Measurements from ENCODE around the gene ZNF701.
A peak's percentile ranks its signal among the peaks of the same experiment; 100 is the strongest.
"Not testable (repeated sequence)": the region's sequence is repeated elsewhere in the genome, so short reads cannot be mapped to it uniquely, and the experiment has no call there.

The ZNF701 gene

GRCh38 chr19:52541608-52542007 lies 28.5 kb upstream of the ZNF701 start:
- peaks cover 4% of the 10 kb centered on the region for H3K36me3 ChIP-seq (ENCODE audit: control insufficient read depth, insufficient read depth, low read length)
- no peak overlapping the region for H3K9ac ChIP-seq (ENCODE audit: low read length)
- no peak overlapping the region for H3K4me3 ChIP-seq (ENCODE audit: low read length)
- no peaks in the 10 kb centered on the region for H3K9me3 ChIP-seq (ENCODE audit: control insufficient read depth, low read length)
- H3K4me1 ChIP-seq (ENCODE audit: control insufficient read depth, insufficient read depth, low read length) = no peaks in the 10 kb centered on the region
- no peaks in the 10 kb centered on the region for H3K27me3 ChIP-seq (ENCODE audit: control insufficient read depth, insufficient read depth, low read length)

GRCh38 chr19:52542541-52542940 lies 27.5 kb upstream of the ZNF701 start:
- H3K9me3 ChIP-seq (ENCODE audit: control insufficient read depth, low read length); H3K4me3 ChIP-seq (ENCODE audit: low read length); H3K9ac ChIP-seq (ENCODE audit: low read length); H3K36me3 ChIP-seq (ENCODE audit: control insufficient read depth, insufficient read depth, low read length); H3K4me1 ChIP-seq (ENCODE audit: control insufficient read depth, insufficient read depth, low read length); H3K27me3 ChIP-seq (ENCODE audit: control insufficient read depth, insufficient read depth, low read length): not testable (repeated sequence)

- no peak overlapping the region for H3K9ac ChIP-seq (ENCODE audit: low read length)
- H3K27me3 ChIP-seq (ENCODE audit: control insufficient read depth, insufficient read depth, low read length) = no peaks in the 10 kb centered on the region
- H3K9me3 ChIP-seq (ENCODE audit: control insufficient read depth, low read length) = no peaks in the 10 kb centered on the region
- no peak overlapping the region for H3K4me3 ChIP-seq (ENCODE audit: low read length)
- H3K4me1 ChIP-seq (ENCODE audit: control insufficient read depth, insufficient read depth, low read length) = no peaks in the 10 kb centered on the region
- H3K36me3 ChIP-seq (ENCODE audit: control insufficient read depth, insufficient read depth, low read length) = peaks cover 4% of the 10 kb centered on the region
Observed at GRCh38 chr19:52542984-52543664, 27.0 kb upstream of the ZNF701 start.

- Histone ChIP-seq H3K4me3 (ENCODE audit: low read length) (no peak overlapping the region), H3K9me3 (ENCODE audit: control insufficient read depth, low read length) (peaks cover 28% of the 10 kb centered on the region)
Observed at GRCh38 chr19:52554216-52554971, 15.7 kb upstream of the ZNF701 start.

GRCh38 chr19:52557231-52557995 lies 12.7 kb upstream of the ZNF701 start:
- H3K4me1 ChIP-seq (ENCODE audit: control insufficient read depth, insufficient read depth, low read length) = no peaks in the 10 kb centered on the region
- peaks cover 30% of the 10 kb centered on the region for H3K9me3 ChIP-seq (ENCODE audit: control insufficient read depth, low read length)
- no peak overlapping the region for H3K4me3 ChIP-seq (ENCODE audit: low read length)
- no peak overlapping the region for H3K9ac ChIP-seq (ENCODE audit: low read length)
- H3K36me3 ChIP-seq (ENCODE audit: control insufficient read depth, insufficient read depth, low read length) = peaks cover 12% of the 10 kb centered on the region
- H3K27me3 ChIP-seq (ENCODE audit: control insufficient read depth, insufficient read depth, low read length) = no peaks in the 10 kb centered on the region

More at GRCh38 chr19:52554216-52554971, 15.7 kb upstream of the ZNF701 start:
- H3K27me3 ChIP-seq (ENCODE audit: control insufficient read depth, insufficient read depth, low read length) = no peaks in the 10 kb centered on the region
- peaks cover 12% of the 10 kb centered on the region for H3K36me3 ChIP-seq (ENCODE audit: control insufficient read depth, insufficient read depth, low read length)
- no peak overlapping the region for H3K9ac ChIP-seq (ENCODE audit: low read length)
- no peaks in the 10 kb centered on the region for H3K4me1 ChIP-seq (ENCODE audit: control insufficient read depth, insufficient read depth, low read length)

GRCh38 chr19:52558732-52559445 lies 11.2 kb upstream of the ZNF701 start:
- H3K4me1 ChIP-seq (ENCODE audit: control insufficient read depth, insufficient read depth, low read length); H3K27me3 ChIP-seq (ENCODE audit: control insufficient read depth, insufficient read depth, low read length); H3K9ac ChIP-seq (ENCODE audit: low read length); H3K4me3 ChIP-seq (ENCODE audit: low read length): not testable (repeated sequence)
- Histone ChIP-seq H3K9me3 (ENCODE audit: control insufficient read depth, low read length) (peaks cover 24% of the 10 kb centered on the region), H3K36me3 (ENCODE audit: control insufficient read depth, insufficient read depth, low read length) (peaks cover 12% of the 10 kb centered on the region)

- H3K36me3 ChIP-seq (ENCODE audit: control insufficient read depth, insufficient read depth, low read length); H3K4me1 ChIP-seq (ENCODE audit: control insufficient read depth, insufficient read depth, low read length); H3K4me3 ChIP-seq (ENCODE audit: low read length); H3K27me3 ChIP-seq (ENCODE audit: control insufficient read depth, insufficient read depth, low read length); H3K9ac ChIP-seq (ENCODE audit: low read length): not testable (repeated sequence)
- H3K9me3 ChIP-seq (ENCODE audit: control insufficient read depth, low read length) = peaks cover 12% of the 10 kb centered on the region
Observed at GRCh38 chr19:52561611-52562010, 8.5 kb upstream of the ZNF701 start.

GRCh38 chr19:52566121-52566520 lies 4.0 kb upstream of the ZNF701 start:
- Histone ChIP-seq H3K9me3 (ENCODE audit: control insufficient read depth, low read length) (no peaks in the 10 kb centered on the region), H3K27me3 (ENCODE audit: control insufficient read depth, insufficient read depth, low read length) (no peaks in the 10 kb centered on the region), H3K9ac (ENCODE audit: low read length) (no peak overlapping the region), H3K4me3 (ENCODE audit: low read length) (no peak overlapping the region), H3K36me3 (ENCODE audit: control insufficient read depth, insufficient read depth, low read length) (no peaks in the 10 kb centered on the region), H3K4me1 (ENCODE audit: control insufficient read depth, insufficient read depth, low read length) (peaks cover 6% of the 10 kb centered on the region)

- H3K4me1 ChIP-seq (ENCODE audit: control insufficient read depth, insufficient read depth, low read length) = peaks cover 9% of the 10 kb centered on the region
- H3K4me3 ChIP-seq (ENCODE audit: low read length) = no peak overlapping the region
- no peaks in the 10 kb centered on the region for H3K9me3 ChIP-seq (ENCODE audit: control insufficient read depth, low read length)
- no peaks in the 10 kb centered on the region for H3K36me3 ChIP-seq (ENCODE audit: control insufficient read depth, insufficient read depth, low read length)
- no peak overlapping the region for H3K9ac ChIP-seq (ENCODE audit: low read length)
- H3K27me3 ChIP-seq (ENCODE audit: control insufficient read depth, insufficient read depth, low read length) = no peaks in the 10 kb centered on the region
Observed at GRCh38 chr19:52566588-52566987, 3.5 kb upstream of the ZNF701 start.

- peaks cover 9% of the 10 kb centered on the region for H3K4me1 ChIP-seq (ENCODE audit: control insufficient read depth, insufficient read depth, low read length)
- H3K27me3 ChIP-seq (ENCODE audit: control insufficient read depth, insufficient read depth, low read length) = no peaks in the 10 kb centered on the region
- H3K9ac ChIP-seq (ENCODE audit: low read length) = no peak overlapping the region
- no peaks in the 10 kb centered on the region for H3K9me3 ChIP-seq (ENCODE audit: control insufficient read depth, low read length)
- no peak overlapping the region for H3K4me3 ChIP-seq (ENCODE audit: low read length)
- H3K36me3 ChIP-seq (ENCODE audit: control insufficient read depth, insufficient read depth, low read length) = no peaks in the 10 kb centered on the region
Observed at GRCh38 chr19:52567921-52568320, 2.2 kb upstream of the ZNF701 start.

GRCh38 chr19:52569638-52569999 lies 468 bp upstream of the ZNF701 start:
- not testable (repeated sequence) for H3K36me3 ChIP-seq (ENCODE audit: control insufficient read depth, insufficient read depth, low read length); H3K9me3 ChIP-seq (ENCODE audit: control insufficient read depth, low read length); H3K27me3 ChIP-seq (ENCODE audit: control insufficient read depth, insufficient read depth, low read length); H3K4me1 ChIP-seq (ENCODE audit: control insufficient read depth, insufficient read depth, low read length)
- Histone ChIP-seq H3K9ac (ENCODE audit: low read length) (peak overlapping the region; percentile 57), H3K4me3 (ENCODE audit: low read length) (peak overlapping the region; percentile 41)

Data from mucosa of stomach (tissue), 1 donor.